HT1080 (cell line): ENCODE results near the gene PYCR2. TPM values are rescaled to one million over a fixed set of nuclear protein-coding genes. Genes with fewer than 3 reads are reported as not detected.

Experiments
- DNase-seq: peaks from one replicate; pipeline ENCODE4 v3.0.0-alpha.2; 2015; ENCODE audit warnings: low read depth
- total RNA-seq: library from RNA; depleted of rRNA; stranded (reverse); fragments of >200 nt; shearing (Covaris generic); gene quantifications from 2 replicates; pipeline ENCODE4 v1.2.3, GENCODE V29; 2014

PYCR2 gene
- total RNA-seq, 1 experiment from 2014 or later, result 65.9 TPM

DNA sequence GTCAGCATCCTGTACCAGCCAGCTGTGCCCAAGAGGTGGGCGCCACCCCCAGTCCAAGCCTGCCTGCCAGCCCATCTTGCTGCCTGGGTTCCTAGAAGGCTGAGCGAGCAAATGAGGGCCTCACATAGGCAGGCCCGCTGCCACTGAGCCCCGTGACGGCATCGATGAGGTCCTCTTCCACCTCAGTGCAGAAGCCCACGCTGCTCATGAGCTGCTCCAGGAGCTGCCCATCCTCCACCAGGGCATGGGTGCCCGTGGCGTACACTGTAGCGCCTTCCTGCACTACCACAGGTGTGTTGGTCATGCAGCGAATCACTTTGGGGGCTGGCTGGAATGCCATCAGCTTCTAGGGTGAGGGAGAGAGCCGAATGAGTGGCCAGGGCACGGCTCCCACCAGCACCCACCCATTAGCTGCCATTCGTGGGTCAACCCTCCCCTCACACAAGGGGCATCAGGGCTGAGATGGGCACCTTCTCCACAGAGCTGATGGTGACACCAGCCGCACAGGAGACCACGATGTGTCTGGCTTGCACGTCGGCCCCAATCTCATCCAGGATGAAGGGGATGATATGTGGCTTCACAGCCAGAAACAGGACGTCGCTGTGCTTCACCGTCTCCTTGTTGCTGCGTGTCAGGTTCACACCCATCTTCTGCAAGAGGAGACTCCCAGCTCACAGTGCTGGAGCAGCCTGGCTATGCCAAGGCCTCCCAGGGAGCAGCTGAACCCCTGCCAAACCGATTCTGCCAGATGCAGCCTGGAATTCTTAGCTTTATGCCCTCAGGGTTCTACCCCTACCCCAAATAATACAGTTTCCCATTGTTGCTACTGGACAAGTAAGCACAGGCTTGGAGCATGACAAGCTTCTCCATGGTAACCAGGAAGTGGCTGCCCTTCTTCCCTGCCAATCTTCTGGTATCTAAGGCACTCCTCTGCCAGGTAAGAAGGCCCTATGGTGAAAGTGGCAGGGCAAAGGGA, 2.0 kb downstream of the PYCR2 start:
- DNase-seq, result peak; percentile 17

GRCh38 chr1:225919906-225920305, 4.1 kb downstream of the PYCR2 start:
- peak; percentile 50 for DNase-seq

- DNase-seq, result no peak
Observed at GRCh38 chr1:225918280-225918679, 5.8 kb downstream of the PYCR2 start.

GRCh38 chr1:225917536-225917935, 6.5 kb downstream of the PYCR2 start:
- DNase-seq, result no peak

DNA sequence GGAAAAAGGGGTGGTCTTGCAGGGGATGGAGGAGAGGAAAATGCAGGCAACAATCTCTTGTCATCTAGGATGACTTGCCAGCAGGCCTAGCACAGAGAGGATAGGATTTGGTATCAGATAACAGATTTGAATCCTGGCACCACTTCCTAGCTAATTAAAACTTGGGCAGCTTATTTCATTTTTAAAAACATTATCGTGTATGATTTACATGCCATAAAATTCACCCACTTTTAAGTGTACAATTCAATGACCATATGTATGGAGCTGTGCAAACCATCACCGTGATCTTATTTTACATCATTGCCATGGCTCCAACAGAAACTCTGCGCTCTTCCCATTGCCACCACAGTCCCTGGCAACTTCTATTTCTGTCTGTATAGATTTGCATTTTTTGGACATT, 6.9 kb downstream of the PYCR2 start:
- DNase-seq, result no peak

DNA sequence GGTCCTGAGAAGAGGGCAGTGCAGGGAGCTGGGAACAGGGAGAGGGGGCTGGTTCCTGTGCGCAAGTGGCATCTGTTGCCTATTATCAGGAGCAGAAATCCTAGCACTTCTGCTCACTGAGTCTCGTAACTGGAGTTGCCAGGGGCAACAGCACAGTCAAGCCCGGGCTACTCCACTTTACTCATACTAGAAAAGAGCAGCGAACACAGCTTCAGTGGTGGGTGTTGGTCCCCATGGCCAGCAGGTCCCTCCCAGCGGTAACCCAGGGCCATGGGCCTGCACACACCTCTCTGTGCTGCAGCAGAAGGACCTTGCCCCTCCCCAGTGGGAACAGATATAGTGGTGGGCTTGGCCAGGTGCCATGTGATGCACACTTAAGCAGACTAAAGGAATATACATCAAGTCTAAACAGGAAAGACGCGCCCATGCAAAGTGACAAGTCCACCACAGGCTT, 8.5 kb downstream of the PYCR2 start:
- no peak for DNase-seq

DNA sequence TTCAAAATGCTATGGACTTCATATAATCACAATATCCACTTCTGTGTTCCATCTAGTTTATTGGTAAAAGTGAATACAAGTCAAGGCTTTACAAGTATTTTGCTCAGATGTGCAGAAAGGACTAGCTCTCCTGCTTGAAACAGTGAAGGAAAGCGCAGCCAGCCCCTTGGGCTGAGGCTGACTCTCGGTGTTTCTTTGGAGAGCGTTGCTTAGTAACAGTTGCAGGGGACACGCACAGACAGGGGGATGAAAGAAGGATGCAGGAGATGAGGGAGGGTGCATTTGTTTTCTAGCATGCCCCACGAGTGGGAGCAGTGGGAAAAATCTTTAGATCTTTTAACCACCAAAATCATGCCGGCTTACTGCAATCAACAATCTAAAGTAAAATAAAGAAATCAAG, 9.1 kb downstream of the PYCR2 start:
- no peak for DNase-seq

GRCh38 chr1:225914391-225914790, 9.7 kb downstream of the PYCR2 start:
- DNase-seq, result no peak

GRCh38 chr1:225911191-225912130, 12.6 kb downstream of the PYCR2 start:
- DNase-seq, result peak; percentile 44

- DNase-seq, result no peak
Observed at GRCh38 chr1:225909477-225909876, 14.6 kb downstream of the PYCR2 start.

DNA sequence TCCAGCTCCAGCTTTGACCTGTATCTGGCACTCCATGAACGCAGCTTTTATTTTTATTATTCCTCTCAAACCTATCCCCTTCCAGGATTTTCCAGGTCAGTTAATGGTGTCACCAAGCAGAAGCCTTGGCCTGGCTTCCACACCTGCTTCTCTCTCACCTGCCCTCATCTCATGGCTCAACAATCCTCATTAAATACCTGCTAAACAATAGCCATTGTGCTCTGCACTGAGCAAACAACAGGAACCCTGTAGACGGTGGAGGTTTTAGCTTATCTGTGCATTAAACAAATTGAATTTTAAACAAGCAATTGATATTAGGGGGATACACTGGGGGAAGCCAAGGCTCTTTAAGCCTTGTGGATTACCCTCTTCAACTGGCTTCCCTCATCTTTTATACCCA, 15.3 kb downstream of the PYCR2 start:
- no peak for DNase-seq

DNA sequence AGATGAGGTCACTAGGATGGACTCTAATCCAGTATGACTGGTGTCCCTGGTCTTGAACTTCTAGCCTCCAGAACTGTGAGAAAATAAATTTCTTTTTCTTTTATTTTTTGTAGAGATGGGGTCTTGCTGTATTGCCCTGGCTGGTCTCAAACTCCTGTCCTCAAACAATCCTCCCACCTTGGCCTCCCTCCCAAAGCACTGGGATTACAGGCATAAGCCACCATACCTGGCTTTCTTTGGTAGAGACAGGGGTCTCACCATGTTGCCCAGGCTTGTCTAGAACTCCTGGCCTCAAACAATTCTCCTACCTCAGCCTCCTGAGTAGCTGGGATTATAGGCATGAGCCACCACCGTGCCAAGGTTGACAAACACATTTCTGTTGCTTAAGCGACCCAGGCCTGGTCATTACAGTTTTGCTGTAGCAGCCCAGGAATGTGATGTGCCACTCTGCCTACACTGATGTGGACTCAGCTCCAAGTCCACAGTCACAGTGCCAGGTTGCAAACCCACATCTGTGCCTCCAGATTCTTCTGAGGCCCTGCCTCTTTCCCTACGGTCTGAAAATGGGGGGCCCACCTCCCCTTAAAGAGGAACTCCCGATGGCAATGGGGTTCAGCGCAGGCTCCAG, 15.9 kb downstream of the PYCR2 start:
- no peak for DNase-seq

DNA sequence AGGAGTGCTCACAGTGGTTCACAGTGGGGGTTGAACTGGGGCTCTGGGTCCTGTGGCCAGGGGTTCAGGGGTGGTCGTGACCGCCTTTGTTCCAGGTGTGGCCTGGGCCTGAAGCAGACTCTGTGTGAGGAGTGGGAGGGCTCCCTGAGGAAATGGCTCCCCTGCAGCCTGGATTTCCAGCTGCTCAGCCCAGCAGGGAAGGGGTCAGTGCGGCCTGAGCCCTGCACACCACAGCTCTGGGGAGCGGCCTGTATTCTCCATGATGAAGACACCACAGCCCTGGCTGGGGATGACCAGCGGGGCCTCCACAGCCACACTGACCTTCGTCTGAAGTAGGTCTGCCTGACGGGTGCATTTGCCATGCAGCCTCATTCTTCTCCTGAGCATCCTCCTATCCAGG, 16.7 kb downstream of the PYCR2 start:
- no peak for DNase-seq

DNA sequence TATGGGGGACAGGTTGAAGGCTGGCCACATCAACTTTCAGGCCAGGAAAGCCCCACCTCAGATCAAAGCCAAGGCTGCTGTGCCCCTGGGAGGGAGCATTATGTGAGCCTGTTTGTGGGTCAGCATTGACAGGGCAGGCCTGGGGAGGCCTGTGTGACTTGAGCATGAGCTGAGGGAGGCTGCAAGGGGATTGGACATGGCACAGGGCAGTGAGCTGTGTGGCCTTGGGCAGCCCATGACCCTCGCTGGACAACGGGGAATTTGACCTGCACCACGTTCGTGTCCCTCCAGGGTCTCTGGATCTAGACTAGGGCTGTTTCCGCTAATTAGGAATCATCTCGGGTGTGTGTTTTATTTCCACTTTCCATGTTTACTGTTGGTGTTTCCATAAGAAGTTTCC, 17.6 kb downstream of the PYCR2 start:
- DNase-seq, result no peak

DNA sequence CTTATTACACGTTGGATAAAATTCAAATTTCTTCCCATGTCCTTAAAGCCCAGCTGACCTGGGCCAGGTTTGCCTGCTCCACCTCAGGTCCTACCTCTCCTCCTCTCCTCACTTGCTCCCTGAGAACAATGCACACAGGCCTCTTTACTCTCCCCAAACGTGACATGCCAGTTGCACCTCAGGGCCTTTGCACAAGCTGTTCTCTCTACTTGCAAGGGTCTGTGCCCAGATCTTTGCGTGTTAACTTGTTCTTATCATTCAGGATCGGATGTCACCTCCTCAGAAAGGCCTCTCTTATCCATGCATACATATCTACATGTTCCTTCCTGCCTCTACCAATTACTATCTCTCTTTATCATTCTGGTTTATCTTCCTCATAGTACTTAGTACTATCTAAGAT, 20.4 kb downstream of the PYCR2 start:
- DNase-seq, result no peak

DNA sequence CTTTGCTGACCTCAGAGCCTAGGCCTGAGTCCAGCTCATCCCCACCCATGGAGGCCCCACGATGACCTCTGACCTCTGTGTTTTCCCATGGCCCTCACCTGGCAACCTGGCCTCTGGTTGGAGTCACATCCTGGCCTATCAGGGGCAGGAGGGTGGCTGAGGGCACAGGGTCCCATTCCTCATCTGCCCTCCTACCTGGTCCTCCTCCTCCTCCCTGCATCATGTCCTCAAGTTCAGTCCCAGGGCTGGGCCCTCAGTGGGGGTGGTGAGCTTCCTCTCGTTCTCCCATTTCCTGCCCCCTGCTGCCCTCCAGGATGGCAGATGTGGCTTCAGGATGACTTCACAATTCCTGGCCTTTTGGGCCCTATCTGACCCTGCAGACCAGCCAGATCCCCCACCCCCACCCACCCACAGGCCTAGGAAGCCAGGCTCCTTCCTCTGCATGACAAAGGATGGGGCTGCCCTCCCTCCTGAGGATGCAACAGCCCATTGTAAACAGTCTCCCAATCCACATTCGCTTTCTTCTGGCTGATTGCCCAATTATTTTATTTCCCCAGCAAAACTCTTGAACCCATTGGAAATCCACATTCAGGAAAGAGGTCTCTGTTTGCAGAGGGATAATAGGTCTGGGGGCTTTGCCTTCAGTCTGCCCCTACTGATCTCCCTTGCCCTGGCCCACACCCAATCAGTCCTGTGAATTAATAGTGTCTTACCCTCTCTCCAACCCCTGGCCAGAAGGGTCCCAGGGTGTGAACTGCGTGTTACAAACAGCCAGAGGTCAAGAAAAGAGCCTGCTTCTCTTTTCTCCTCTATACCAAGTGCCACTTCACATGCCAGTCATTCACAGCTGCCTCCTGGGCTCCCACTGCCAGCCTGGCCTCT, 24.8 kb downstream of the PYCR2 start:
- no peak for DNase-seq

- no peak for DNase-seq
Observed at GRCh38 chr1:225897595-225898514, 26.2 kb downstream of the PYCR2 start.

GRCh38 chr1:225896937-225897549, 27.0 kb downstream of the PYCR2 start:
- DNase-seq, result peak; percentile 55

DNA sequence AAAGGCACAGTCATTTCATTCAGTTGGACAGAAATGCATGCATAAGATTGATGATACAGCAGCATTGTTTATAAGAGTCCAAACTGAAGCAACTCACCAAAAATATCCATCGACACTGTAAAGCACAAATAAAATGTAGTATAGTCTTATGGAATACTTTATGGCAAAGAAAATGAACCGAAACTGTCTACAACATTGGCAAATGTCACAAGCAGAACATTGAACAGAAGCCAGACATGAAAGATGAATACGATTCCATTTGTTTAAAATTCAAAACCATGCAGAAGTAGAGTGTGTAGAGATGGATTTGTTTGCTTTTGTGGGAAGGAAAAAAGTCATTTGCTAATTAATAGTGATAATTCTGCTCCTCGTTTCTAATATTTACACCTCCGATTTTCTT, 27.6 kb downstream of the PYCR2 start:
- no peak for DNase-seq
